Adipocyte (in vitro differentiated cells): ENCODE data around the gene SNCB.
"Not testable (repeated sequence)": the region's sequence is repeated elsewhere in the genome, so short reads cannot be mapped to it uniquely, and the experiment has no call there.

Experiments
- DNase-seq: peaks from one replicate; pipeline ENCODE4 v3.0.0-alpha.2; 2015; ENCODE audit warnings: low read depth
- H3K27me3 ChIP-seq: replicated peaks from 2 replicates; pipeline ENCODE4 v1.7.0; 2013; ENCODE audit warnings: mild to moderate bottlenecking, low read length, moderate library complexity; ENCODE audit not compliant: control insufficient read depth, insufficient read depth
- H3K36me3 ChIP-seq: 2 replicates; pipeline ENCODE4 v1.7.0; 2013; ENCODE audit warnings: low read length, mild to moderate bottlenecking, moderate library complexity; ENCODE audit not compliant: control insufficient read depth, insufficient read depth, severe bottlenecking
- H3K4me1 ChIP-seq: 2 replicates; pipeline ENCODE4 v1.7.0; 2013; ENCODE audit warnings: mild to moderate bottlenecking, low read length, moderate library complexity; ENCODE audit not compliant: control insufficient read depth, insufficient read depth
- H3K4me3 ChIP-seq: 2 replicates; pipeline ENCODE4 v1.7.0; 2013; ENCODE audit warnings: mild to moderate bottlenecking, low read length, moderate library complexity
- H3K9ac ChIP-seq: 2 replicates; pipeline ENCODE4 v1.7.0; 2013; ENCODE audit warnings: mild to moderate bottlenecking, low read length, moderate library complexity
- H3K9me3 ChIP-seq: 2 replicates; pipeline ENCODE4 v1.7.0; 2013; ENCODE audit warnings: mild to moderate bottlenecking, low read length, moderate library complexity; ENCODE audit not compliant: control insufficient read depth

The SNCB gene

DNA sequence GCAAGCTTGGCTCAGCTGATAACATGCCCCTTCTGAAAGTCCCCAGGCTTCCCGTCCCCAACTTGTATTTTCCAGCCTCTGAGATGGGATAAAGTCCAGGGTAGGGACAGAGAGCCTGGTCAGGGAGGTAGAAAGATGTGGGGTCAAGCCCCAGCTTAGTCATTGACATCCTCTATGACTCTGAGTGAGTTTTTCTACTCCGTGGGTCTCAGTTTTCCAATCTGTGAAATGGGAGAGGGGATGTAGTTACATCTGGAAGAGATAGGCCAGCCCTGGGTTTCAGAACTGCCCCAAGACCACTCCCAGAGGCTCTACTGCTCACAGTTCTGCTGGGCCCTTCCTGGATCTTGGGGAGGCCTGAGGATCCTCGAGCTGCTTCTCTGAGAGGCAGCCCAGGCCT is 23.5 kb downstream of the SNCB start:
- Histone ChIP-seq H3K4me3 (no peak overlapping the region), H3K36me3 (no peaks in the 10 kb centered on the region)
- DNase-seq, result no peak

GRCh38 chr5:176606032-176606431 is 24.3 kb downstream of the SNCB start:
- no peaks in the 10 kb centered on the region for H3K36me3 ChIP-seq
- no peaks in the 10 kb centered on the region for H3K9me3 ChIP-seq
- no peaks in the 10 kb centered on the region for H3K4me1 ChIP-seq
- no peak for DNase-seq
- no peaks in the 10 kb centered on the region for H3K27me3 ChIP-seq
- no peak overlapping the region for H3K9ac ChIP-seq
- H3K4me3 ChIP-seq, result no peak overlapping the region

More for the DNA sequence above, 23.5 kb downstream of the SNCB start:
- H3K4me1 ChIP-seq, result peaks cover 3% of the 10 kb centered on the region
- no peak overlapping the region for H3K9ac ChIP-seq
- no peaks in the 10 kb centered on the region for H3K9me3 ChIP-seq
- H3K27me3 ChIP-seq, result no peaks in the 10 kb centered on the region

- Histone ChIP-seq H3K9me3 (no peaks in the 10 kb centered on the region), H3K27me3 (peaks cover 4% of the 10 kb centered on the region), H3K9ac (no peak overlapping the region), H3K4me1 (no peaks in the 10 kb centered on the region), H3K4me3 (no peak overlapping the region), H3K36me3 (no peaks in the 10 kb centered on the region)
- no peak for DNase-seq
Measured at GRCh38 chr5:176603091-176603490, 27.2 kb downstream of the SNCB start.

- Histone ChIP-seq H3K9me3 (no peaks in the 10 kb centered on the region), H3K4me1 (no peaks in the 10 kb centered on the region), H3K4me3 (no peak overlapping the region), H3K27me3 (peaks cover 4% of the 10 kb centered on the region), H3K9ac (no peak overlapping the region), H3K36me3 (no peaks in the 10 kb centered on the region)
- no peak for DNase-seq
Measured at GRCh38 chr5:176601901-176602482, 28.3 kb downstream of the SNCB start.

- not testable (repeated sequence) for H3K36me3 ChIP-seq, H3K4me1 ChIP-seq, H3K4me3 ChIP-seq, H3K9ac ChIP-seq, H3K9me3 ChIP-seq, DNase-seq, H3K27me3 ChIP-seq
Measured at GRCh38 chr5:176599749-176600430, 30.4 kb downstream of the SNCB start.

DNA sequence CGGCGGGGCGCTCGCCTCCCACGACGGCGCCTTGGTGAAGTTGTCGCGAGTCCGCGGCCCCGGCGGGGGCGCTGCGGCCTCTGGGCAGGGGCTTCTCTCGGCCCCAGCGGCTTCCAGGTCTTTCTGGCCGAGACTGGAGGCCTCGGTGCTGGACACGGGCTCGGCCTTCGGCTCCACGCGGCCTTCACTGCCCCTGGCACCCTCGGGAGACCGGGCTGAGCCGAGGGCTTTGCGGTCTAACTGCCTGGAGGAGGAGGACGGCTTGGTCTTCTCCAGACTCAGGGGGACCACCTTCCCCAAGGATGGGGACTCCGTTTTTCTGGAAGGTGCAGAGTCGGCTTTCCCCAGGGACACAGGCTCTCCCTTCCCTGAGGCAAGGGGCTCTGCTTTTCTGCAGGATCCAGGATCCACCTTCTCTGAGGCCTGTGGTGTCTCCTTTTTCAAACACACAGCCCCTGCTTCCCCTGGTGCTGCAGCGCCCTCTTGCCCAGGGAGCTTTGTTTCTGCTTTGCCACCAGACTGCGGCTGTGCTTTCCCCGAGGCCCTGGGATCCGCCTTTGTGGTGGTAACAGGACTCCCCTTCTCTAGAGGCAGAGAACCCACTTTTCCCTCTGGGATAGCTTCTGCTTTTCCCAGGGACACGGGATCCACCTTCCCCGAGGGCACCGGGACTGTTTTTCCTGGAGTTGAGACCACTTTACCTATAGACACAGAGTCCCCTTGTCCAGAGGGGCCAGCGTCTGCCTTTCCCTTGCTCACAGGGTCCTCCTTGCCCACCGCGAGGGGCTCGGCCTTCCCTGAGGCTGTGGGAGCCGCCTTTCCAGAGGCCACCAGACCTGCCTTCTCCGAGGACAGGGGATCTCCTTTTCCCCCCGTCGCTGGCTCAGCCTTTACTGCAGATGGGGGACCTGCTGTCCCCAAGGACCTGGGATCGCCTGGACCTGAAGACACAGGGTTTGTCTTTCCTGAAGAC is 32.6 kb downstream of the SNCB start:
- Histone ChIP-seq H3K9ac (no peak overlapping the region), H3K4me1 (no peaks in the 10 kb centered on the region), H3K36me3 (no peaks in the 10 kb centered on the region), H3K9me3 (no peaks in the 10 kb centered on the region), H3K4me3 (no peak overlapping the region), H3K27me3 (peaks cover 4% of the 10 kb centered on the region)
- DNase-seq, result no peak

- Histone ChIP-seq H3K4me3 (peak overlapping the region; percentile 61), H3K9ac (no peak overlapping the region), H3K36me3 (no peaks in the 10 kb centered on the region), H3K9me3 (no peaks in the 10 kb centered on the region), H3K27me3 (peaks cover 4% of the 10 kb centered on the region), H3K4me1 (no peaks in the 10 kb centered on the region)
- DNase-seq, result no peak
Measured at GRCh38 chr5:176596689-176597416, 33.5 kb downstream of the SNCB start.

GRCh38 chr5:176596069-176596644 is 34.2 kb downstream of the SNCB start:
- no peak overlapping the region for H3K9ac ChIP-seq
- H3K4me3 ChIP-seq, result no peak overlapping the region

GRCh38 chr5:176595386-176595943 is 34.9 kb downstream of the SNCB start:
- Histone ChIP-seq H3K4me3 (no peak overlapping the region), H3K27me3 (peaks cover 4% of the 10 kb centered on the region), H3K9me3 (no peaks in the 10 kb centered on the region), H3K36me3 (no peaks in the 10 kb centered on the region), H3K4me1 (no peaks in the 10 kb centered on the region), H3K9ac (no peak overlapping the region)
- DNase-seq, result no peak

More at GRCh38 chr5:176596069-176596644, 34.2 kb downstream of the SNCB start:
- no peaks in the 10 kb centered on the region for H3K4me1 ChIP-seq
- DNase-seq, result no peak
- peaks cover 4% of the 10 kb centered on the region for H3K27me3 ChIP-seq
- H3K9me3 ChIP-seq, result no peaks in the 10 kb centered on the region
- H3K36me3 ChIP-seq, result no peaks in the 10 kb centered on the region

DNA sequence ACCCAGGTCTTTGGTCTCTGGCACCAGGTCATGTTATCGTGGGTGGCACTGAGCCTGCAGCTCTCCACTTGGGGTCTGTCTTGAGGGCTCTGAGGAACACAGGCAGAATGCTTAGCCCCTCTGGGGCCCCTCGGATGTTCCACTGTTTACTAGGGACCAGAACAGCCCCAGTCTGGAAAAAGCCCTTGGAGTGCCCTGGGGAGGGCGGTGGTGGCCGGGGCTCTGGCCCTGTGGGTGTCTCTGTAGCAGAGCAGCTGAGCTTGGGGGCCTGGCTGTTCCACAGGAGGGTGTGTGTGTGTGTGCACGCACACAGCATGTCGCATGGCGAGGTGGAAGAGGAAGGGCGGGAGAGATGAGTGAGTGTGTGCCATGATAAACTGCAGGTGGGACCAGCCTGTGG is 35.8 kb downstream of the SNCB start:
- H3K9ac ChIP-seq, result no peak overlapping the region
- no peak overlapping the region for H3K4me3 ChIP-seq
- peaks cover 4% of the 10 kb centered on the region for H3K27me3 ChIP-seq
- no peak for DNase-seq
- no peaks in the 10 kb centered on the region for H3K9me3 ChIP-seq
- no peaks in the 10 kb centered on the region for H3K36me3 ChIP-seq
- no peaks in the 10 kb centered on the region for H3K4me1 ChIP-seq
